DMS153 treated with DMSO at 0.1 percent for 48 hours (cell line): ENCODE data around the gene SKA1.

Experiments used
- DNase-seq: peaks from one replicate; lab custom pipeline; 2025; ENCODE audit not compliant: unreplicated experiment; lab: John Stamatoyannopoulos, UW

Gene SKA1

DNA sequence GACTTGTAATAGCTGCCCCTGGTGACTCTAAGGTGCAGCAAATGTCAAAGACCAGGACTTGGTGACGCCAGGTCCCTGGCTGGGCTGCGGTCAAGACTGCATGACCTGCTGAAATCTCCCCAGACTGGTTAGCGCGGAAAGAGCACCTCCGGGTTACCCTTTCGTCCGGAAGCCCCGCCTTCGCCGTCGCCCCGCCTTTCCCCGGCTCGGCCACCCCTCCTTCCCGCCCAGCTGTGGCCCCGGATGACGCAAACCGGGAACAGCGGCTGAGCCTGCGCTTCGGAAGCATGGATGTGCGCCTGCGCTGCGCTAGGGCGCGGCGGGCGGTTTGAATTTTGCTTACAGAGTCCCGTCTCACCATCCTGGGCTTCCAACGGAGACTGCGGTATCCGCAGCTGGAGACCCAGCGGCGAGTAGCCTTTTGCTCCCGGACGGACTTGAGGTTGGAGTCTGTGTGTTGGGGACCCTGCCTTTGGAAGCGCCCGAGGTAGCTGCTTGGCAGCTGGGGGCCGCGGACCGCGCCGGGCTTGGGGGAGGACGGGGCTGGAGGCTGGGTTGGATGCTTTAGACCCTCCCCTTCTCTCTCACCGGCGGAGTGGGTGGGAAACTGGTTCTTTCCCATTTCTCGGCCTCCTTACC, at the start of gene SKA1:
TSS of gene SKA1 (plus strand) at position 294 of the 639 bp plus-strand sequence. CDS start 785 bp downstream, outside the sequence.
- peak; percentile 89 for DNase-seq

GRCh38 chr18:50327983-50328382, 46.9 kb upstream of the SKA1 start:
- no peak for DNase-seq

DNA sequence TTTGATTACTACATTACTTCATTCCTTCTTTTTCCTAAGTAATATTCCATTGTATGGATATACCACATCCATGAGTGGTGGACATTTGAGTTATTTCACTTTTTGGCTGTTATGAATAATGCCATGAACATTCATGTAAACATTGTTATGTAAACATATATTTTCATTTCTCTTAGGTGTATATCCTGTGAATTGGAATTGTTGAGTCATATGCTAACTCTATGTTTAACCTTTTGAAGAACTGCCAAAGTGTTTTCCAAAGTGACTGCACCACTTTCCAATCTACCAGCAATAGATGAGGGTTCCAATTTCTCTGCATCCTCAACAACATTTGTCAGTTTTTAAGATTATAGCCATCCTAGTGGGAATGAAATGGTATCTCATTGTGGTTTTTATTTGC, 44.7 kb upstream of the SKA1 start:
- DNase-seq: no peak

GRCh38 chr18:50331691-50332090, 43.2 kb upstream of the SKA1 start:
- no peak for DNase-seq

DNA sequence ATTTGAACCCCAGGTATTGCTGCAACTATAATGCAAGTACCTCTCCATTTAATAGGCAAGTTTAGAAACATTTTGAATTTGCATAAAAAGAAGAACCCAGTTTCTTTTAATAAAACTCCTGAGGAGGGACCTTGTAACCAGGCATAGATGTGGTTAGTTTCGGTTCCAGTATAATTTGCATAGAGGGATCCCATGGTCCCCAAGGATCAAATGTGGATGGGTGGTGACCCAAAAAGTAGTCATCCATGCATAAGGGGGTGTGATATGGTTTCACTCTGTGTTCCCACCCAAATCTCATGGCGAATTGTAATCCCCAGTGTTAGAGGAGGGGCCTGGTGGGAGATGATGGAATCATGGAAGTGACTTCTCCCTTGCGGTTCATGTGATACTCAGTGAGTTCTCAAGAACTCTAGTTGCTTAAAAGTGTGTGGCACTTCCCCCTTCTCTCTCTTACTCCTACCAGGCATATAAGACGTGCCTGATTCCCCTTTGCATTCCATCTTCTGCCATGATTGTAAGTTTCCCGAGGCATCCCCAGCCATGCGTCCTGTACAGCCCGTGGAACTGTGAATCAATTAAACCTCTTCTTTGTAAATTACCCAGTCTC, 40.2 kb upstream of the SKA1 start:
- no peak for DNase-seq

- DNase-seq: no peak
These were observed 36.7 kb upstream of the SKA1 start for GRCh38 chr18:50338122-50338521.

GRCh38 chr18:50338715-50339114, 36.1 kb upstream of the SKA1 start:
- DNase-seq: no peak

DNA sequence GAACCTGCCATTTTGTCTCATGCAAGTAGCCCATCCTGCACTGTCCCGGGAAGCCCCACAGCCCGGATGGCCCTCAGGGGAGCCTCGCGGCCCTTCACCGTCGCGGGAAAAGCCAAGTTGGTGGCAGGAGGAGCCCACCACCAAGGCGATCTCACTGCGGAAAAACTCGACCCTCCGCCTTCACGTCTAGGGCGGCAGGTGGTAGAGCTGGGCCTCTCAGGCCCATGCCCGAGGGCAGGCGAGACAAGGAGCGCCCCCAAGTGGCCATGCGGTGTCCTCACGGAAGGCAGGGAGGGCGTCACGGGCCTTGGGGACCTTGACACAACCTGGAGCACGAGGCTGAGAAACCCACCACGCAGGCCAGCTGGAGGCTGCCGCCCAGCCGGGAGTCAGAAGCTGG, 34.8 kb upstream of the SKA1 start:
- no peak for DNase-seq

- DNase-seq: no peak
These were observed 33.4 kb upstream of the SKA1 start for GRCh38 chr18:50341443-50341842.

- DNase-seq: no peak
These were observed 24.1 kb upstream of the SKA1 start for GRCh38 chr18:50350699-50351098.

- no peak for DNase-seq
These were observed 18.6 kb upstream of the SKA1 start for GRCh38 chr18:50356036-50356945.

DNA sequence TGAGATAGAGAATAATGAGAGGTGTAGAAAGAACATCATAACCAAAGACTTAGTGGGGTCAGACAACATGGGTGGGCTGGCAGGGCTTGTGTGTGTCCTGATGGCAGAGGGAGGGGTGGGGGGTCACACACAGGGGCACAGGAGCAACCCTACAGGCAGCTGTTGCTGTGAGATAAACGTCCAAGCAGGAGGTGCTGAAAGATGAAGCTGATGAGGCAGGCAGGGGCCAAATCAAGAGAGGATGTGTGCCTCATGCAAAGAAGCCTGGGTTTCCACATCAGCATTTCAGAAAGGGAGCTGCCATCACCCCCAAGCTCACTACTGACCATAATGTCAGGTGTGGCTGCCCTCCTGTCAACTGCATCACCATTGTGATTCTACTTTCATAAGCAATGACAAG, 16.0 kb upstream of the SKA1 start:
- DNase-seq: no peak

- no peak for DNase-seq
These were observed 15.0 kb upstream of the SKA1 start for GRCh38 chr18:50359806-50360205.

DNA sequence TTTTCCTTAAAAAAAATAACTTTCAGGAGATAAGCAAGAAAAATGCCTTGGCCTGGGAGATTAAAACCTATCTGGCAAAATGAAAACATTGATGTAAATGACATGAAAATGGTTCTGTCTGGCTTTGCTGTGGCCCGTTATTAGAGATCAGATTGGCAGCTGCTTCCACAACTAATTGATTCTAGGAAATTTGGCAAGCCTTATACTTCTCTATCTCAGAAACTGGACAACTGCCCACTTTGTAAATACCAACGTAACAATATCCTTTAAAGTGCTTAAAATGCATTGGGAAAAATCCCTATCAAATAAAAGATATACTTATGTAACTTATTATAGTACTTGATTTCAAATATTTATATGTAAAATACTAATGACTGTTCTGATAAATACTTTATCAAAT, 14.2 kb upstream of the SKA1 start:
- DNase-seq: no peak

DNA sequence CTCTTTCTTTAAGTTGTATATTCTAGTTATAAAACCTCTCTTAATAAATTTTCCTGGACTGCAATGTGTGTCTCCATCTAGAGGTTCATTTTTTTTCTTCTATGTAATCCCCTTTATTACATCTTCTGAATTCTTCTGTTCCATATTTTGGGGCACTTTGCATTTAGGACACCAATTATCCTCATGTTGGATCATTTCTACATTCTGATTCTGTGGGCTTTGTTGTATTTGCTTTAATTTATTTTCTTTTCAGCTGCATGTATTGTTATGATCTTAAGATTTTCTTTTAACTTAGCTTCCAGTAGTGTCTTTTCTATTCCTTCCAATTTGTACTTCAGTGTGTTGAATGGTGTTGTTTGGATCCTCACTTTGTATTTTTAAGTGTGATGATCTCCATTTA, 5.2 kb upstream of the SKA1 start:
- no peak for DNase-seq

GRCh38 chr18:50372743-50373142, 2.1 kb upstream of the SKA1 start:
- DNase-seq: no peak

GRCh38 chr18:50373561-50374219, 1.2 kb upstream of the SKA1 start:
- no peak for DNase-seq

DNA sequence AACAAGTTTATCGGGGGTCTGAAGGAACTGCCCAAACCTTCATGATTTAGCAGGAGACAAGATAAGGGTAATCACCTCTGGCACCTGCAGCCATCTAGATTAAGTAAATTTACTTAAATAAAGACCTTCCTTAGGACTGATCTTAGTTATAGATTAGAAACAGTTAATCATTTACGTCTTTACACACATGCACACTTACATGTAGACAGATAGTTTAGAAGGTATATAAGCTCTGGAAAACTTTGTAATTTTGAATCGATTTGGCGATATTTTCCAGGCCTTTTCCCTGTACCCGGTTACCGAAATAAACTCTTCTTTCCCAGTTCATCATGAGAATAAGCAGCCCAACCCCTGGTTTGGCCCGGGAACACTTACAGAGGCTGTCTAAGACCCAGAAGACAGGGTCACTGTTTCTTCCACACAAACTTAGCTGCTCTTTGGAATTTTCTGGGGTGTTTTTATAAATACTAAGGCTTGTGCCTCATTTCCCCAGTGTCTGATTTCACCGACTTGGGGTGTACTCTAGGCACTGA, 560 bp upstream of the SKA1 start:
- no peak for DNase-seq

DNA sequence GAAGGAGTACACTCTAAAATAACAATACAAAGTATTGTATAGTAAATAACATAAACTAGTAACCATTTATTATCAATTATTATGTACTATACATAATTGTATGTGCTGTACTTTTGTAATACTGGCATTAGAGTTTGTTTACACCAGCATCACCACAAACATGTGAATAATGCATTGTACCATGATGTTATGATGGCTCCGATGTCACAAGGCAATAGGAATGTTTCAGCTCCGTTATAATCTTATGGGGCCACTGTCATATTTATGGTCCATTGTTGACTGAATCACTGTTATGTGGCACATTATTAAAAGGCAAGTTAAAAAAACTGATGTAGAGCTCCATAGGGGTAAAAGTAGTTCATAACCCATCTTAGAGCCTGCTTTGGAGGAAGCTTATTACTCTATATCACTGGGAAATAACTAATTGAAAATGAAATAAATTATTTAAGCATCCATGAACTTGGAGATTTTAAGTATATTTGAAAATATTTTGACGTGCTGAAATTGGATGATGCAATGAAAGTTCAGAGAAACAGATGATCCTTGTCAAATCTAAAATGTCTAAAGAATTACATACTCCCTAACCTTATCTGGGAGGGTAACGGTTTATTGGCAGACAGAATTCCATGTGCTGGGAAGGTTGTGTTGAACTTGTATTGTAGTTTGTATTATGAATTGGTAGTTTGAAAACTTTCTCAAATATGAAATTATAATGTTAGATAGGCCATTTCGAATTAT, 2.4 kb downstream of the SKA1 start:
- DNase-seq: no peak

DNA sequence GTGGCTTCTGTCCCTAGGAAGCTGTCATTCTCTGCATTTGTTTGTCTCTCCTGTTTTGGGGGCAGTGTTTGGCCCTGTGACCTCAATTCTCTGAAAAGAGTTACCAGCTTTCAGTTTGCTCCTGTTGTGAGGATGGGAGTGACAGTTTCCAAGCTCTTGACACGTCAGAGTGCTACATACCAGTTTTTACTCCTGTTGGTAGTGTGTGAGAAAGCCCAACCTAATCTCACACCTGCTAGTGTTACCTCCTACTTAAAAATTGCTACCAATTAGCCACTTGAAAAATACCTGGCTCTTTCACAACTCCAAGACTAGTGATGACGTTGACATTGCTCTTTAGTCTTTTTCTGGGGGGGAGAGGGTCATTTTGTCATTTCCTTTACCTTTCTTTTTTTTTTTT, 14.1 kb downstream of the SKA1 start:
- no peak for DNase-seq

DNA sequence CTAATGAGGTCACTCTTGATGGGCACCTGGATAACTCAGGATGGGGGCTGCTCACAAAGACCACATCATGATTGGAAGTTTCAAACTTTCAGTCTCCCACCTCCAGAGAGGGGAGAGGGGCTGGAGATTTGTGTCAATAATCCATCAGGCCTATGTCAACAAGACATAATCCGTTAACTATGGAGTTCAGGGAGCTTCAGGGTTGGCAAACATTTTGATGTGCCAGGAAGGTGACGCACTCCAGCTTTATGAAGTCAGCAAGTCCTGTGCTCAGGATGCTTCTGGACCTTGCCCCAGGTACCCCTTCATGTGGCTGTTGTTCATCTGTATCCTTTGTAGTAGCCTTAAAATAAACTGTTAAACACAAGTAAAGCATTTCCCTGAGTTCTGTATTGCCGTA, 19.0 kb downstream of the SKA1 start:
- DNase-seq: no peak
